ENCODE measurements around the gene HYAL3.
A peak's percentile ranks its signal among the peaks of the same experiment; 100 is the strongest.
"Not testable (repeated sequence)": the region's sequence is repeated elsewhere in the genome, so short reads cannot be mapped to it uniquely, and the experiment has no call there.

Gene HYAL3

GRCh38 chr3:50314816-50315215, 15.6 kb upstream of the HYAL3 start:
- in situ Hi-C loops (cut with HindIII; ENCODE audit: low sequenced_read_pairs): no loop called here
- no peak for TF ChIP-seq CTCF (IDR thresholded peaks at IDR 0.05; ENCODE audit: low read depth, low read length, missing control alignments)
- DNase-seq (ENCODE audit: low read depth): no peak
- no peak overlapping the region for H3K4me3 ChIP-seq (ENCODE audit: low read depth, low read length)

GRCh38 chr3:50314342-50314741, 15.1 kb upstream of the HYAL3 start:
- no peak overlapping the region for H3K4me3 ChIP-seq (ENCODE audit: low read depth, low read length)
- no peak for DNase-seq (ENCODE audit: low read depth)
- in situ Hi-C loops (cut with HindIII; ENCODE audit: low sequenced_read_pairs): no loop called here
- TF ChIP-seq CTCF (IDR thresholded peaks at IDR 0.05; ENCODE audit: low read depth, low read length, missing control alignments): no peak

DNA sequence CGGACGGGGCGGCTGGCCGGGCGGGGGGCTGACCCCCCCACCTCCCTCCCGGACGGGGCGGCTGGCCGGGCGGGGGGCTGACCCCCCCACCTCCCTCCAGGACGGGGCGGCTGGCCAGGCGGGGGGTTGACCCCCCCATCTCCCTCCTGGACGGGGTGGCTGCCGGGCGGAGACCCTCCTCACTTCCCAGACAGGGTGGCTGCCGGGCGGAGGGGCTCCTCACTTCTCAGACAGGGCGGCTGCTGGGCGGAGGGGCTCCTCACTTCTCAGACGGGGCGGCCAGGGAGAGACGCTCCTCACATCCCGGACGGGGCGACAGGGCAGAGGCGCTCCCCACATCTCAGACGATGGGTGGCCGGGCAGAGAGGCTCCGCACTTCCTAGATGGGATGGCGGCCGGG, 12.8 kb upstream of the HYAL3 start:
- in situ Hi-C loops (cut with HindIII; ENCODE audit: low sequenced_read_pairs); H3K4me3 ChIP-seq (ENCODE audit: low read depth, low read length): not testable (repeated sequence)

GRCh38 chr3:50304601-50305000, 5.4 kb upstream of the HYAL3 start:
- TF ChIP-seq CTCF (IDR thresholded peaks at IDR 0.05; ENCODE audit: low read depth, low read length, missing control alignments): no peak
- no peak overlapping the region for H3K4me3 ChIP-seq (ENCODE audit: low read depth, low read length)
- DNase-seq (ENCODE audit: low read depth): no peak
- in situ Hi-C loops (cut with HindIII; ENCODE audit: low sequenced_read_pairs): no loop called here

More for the DNA sequence above, 12.8 kb upstream of the HYAL3 start:
- not testable (repeated sequence) for DNase-seq (ENCODE audit: low read depth)

GRCh38 chr3:50303013-50303815, 4.0 kb upstream of the HYAL3 start, which contains the start of gene HYAL1:
HYAL1 (minus strand) TSS chr3:50303574; CDS start chr3:50302956, 618 bp downstream.
- peak; percentile 9 for TF ChIP-seq CTCF (IDR thresholded peaks at IDR 0.05; ENCODE audit: low read depth, low read length, missing control alignments)

GRCh38 chr3:50302095-50303012, 3.1 kb upstream of the HYAL3 start:
- no peak overlapping the region for H3K4me3 ChIP-seq (ENCODE audit: low read depth, low read length)
- DNase-seq (ENCODE audit: low read depth): no peak
- TF ChIP-seq CTCF (IDR thresholded peaks at IDR 0.05; ENCODE audit: low read depth, low read length, missing control alignments): no peak
- in situ Hi-C loops (cut with HindIII; ENCODE audit: low sequenced_read_pairs): no loop called here

More at GRCh38 chr3:50303013-50303815, 4.0 kb upstream of the HYAL3 start, which contains the start of gene HYAL1:
- in situ Hi-C loops (cut with HindIII; ENCODE audit: low sequenced_read_pairs): no loop called here
- DNase-seq (ENCODE audit: low read depth): no peak
- no peak within 1 kb of the TSS for H3K4me3 ChIP-seq (ENCODE audit: low read depth, low read length)

Data from astrocyte of the cerebellum (primary cell).